ENCODE data around the gene CYB5R4.

Gene CYB5R4

DNA sequence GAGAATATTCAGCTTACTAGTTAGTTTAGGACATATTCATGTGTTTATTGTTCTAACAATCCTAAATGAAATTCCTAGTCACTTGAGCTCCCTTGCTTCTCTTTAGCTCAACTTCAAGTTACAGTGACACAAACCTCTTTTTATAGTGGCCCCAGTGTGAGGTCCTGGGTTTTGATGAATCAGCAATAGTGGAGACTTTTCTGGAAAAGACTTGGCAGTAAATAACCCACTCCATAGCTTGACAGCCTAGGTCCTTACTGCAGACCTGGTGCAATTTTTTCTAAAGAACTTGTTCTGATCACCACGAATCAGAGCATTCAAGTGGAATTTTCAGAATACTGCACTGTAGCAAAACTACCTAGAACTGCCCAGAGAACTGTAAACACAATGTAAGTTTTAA lies 13.2 kb upstream of the CYB5R4 start:
- Histone ChIP-seq H3K27me3 (ENCODE audit: control insufficient read depth, insufficient read depth, low read length) (no peaks in the 10 kb centered on the region), H3K4me3 (ENCODE audit: low read depth, low read length) (no peak overlapping the region), H3K4me1 (no peaks in the 10 kb centered on the region), H3K79me2 (no peaks in the 10 kb centered on the region), H3K9ac (no peak overlapping the region), H3K36me3 (ENCODE audit: control insufficient read depth, insufficient read depth, low read length) (no peaks in the 10 kb centered on the region), H3K4me2 (ENCODE audit: low read length) (no peak overlapping the region), H3K27ac (no peak overlapping the region), H3K9me3 (ENCODE audit: control insufficient read depth, low read length) (no peaks in the 10 kb centered on the region), H2AFZ (no peak overlapping the region)
- TF ChIP-seq, protein P1, sequence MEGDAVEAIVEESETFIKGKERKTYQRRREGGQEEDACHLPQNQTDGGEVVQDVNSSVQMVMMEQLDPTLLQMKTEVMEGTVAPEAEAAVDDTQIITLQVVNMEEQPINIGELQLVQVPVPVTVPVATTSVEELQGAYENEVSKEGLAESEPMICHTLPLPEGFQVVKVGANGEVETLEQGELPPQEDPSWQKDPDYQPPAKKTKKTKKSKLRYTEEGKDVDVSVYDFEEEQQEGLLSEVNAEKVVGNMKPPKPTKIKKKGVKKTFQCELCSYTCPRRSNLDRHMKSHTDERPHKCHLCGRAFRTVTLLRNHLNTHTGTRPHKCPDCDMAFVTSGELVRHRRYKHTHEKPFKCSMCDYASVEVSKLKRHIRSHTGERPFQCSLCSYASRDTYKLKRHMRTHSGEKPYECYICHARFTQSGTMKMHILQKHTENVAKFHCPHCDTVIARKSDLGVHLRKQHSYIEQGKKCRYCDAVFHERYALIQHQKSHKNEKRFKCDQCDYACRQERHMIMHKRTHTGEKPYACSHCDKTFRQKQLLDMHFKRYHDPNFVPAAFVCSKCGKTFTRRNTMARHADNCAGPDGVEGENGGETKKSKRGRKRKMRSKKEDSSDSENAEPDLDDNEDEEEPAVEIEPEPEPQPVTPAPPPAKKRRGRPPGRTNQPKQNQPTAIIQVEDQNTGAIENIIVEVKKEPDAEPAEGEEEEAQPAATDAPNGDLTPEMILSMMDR (IDR thresholded peaks at IDR 0.05), result no peak

DNA sequence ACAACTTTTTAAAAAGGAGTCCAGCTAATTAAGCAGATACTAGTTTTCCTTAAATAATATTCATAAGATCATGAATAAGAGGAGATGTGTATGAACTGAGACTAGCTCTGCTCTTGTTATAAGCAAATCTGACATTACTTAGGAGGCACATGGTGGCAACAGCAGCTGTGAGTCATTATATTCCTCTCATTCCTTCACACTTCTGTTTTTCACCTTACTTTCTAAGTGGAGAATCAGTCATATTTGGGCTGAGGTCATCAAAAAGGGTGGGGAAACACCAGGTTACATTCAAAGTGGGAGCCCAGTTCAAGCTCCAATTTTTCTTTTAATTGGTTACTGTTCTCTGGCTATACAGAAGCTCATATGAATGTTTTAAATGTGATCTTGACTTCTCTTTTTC lies 12.3 kb upstream of the CYB5R4 start:
- H3K79me2 ChIP-seq, result peaks cover 2% of the 10 kb centered on the region
- TF ChIP-seq, protein P1 (IDR thresholded peaks at IDR 0.05), result no peak
- no peak overlapping the region for H3K4me3 ChIP-seq (ENCODE audit: low read depth, low read length)
- no peak overlapping the region for H3K4me2 ChIP-seq (ENCODE audit: low read length)
- no peaks in the 10 kb centered on the region for H3K36me3 ChIP-seq (ENCODE audit: control insufficient read depth, insufficient read depth, low read length)
- no peak overlapping the region for H3K27ac ChIP-seq
- no peaks in the 10 kb centered on the region for H3K9me3 ChIP-seq (ENCODE audit: control insufficient read depth, low read length)
- no peak overlapping the region for H3K9ac ChIP-seq
- no peak overlapping the region for H2AFZ ChIP-seq
- no peaks in the 10 kb centered on the region for H3K4me1 ChIP-seq
- H3K27me3 ChIP-seq (ENCODE audit: control insufficient read depth, insufficient read depth, low read length), result no peaks in the 10 kb centered on the region

DNA sequence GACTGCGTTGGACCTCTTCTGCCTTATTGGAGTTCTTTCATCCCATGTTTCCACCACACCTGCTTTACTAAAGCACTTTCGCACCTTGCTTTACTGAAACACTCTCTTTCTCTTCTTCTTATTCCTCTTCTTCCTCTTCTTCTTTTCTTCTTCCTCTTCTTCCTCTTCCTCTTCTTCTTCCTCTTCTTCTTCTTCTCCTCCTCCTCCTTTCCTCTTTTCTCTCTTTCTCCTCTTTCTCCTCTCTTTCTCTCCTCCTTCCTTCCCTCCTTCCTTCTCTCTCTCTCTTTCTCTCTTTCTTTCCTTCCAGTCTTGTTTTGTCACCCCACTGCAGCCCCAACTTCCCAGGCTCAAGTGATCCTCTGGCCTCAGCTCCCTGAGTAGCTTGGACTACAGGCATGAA lies 10.4 kb upstream of the CYB5R4 start:
- Histone ChIP-seq H3K4me3 (ENCODE audit: low read depth, low read length) (no peak overlapping the region), H2AFZ (no peak overlapping the region), H3K27ac (no peak overlapping the region), H3K36me3 (ENCODE audit: control insufficient read depth, insufficient read depth, low read length) (no peaks in the 10 kb centered on the region), H3K4me1 (peaks cover 5% of the 10 kb centered on the region), H3K27me3 (ENCODE audit: control insufficient read depth, insufficient read depth, low read length) (no peaks in the 10 kb centered on the region), H3K9me3 (ENCODE audit: control insufficient read depth, low read length) (no peaks in the 10 kb centered on the region), H3K4me2 (ENCODE audit: low read length) (no peak overlapping the region), H3K9ac (no peak overlapping the region), H3K79me2 (peaks cover 2% of the 10 kb centered on the region)
- TF ChIP-seq, protein P1 (IDR thresholded peaks at IDR 0.05), result no peak

DNA sequence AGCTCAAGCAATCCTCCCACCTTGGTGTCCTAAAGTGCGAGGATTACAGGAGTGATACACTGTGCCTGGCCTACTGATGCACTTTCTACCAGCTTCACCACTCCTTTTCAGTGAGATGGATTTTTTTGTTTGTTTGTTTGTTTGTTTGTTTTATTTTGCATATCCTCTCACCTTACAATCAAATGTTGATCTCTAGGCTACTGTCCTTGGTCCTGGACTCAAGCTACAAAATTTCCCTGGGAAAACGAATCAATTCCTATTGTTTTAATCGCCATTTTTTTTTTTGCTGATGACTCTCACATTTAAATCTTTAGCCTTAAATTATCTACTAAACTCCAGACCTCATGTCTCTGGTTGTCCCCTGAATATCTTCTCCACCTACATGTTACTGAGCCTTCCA lies 9.9 kb upstream of the CYB5R4 start:
- Histone ChIP-seq H3K4me2 (ENCODE audit: low read length) (no peak overlapping the region), H3K9me3 (ENCODE audit: control insufficient read depth, low read length) (no peaks in the 10 kb centered on the region), H3K4me3 (ENCODE audit: low read depth, low read length) (no peak overlapping the region), H3K27me3 (ENCODE audit: control insufficient read depth, insufficient read depth, low read length) (no peaks in the 10 kb centered on the region), H3K36me3 (ENCODE audit: control insufficient read depth, insufficient read depth, low read length) (no peaks in the 10 kb centered on the region), H3K79me2 (peaks cover 2% of the 10 kb centered on the region), H3K4me1 (peaks cover 8% of the 10 kb centered on the region), H3K9ac (no peak overlapping the region), H3K27ac (no peak overlapping the region), H2AFZ (no peak overlapping the region)
- TF ChIP-seq, protein P1 (IDR thresholded peaks at IDR 0.05), result no peak

DNA sequence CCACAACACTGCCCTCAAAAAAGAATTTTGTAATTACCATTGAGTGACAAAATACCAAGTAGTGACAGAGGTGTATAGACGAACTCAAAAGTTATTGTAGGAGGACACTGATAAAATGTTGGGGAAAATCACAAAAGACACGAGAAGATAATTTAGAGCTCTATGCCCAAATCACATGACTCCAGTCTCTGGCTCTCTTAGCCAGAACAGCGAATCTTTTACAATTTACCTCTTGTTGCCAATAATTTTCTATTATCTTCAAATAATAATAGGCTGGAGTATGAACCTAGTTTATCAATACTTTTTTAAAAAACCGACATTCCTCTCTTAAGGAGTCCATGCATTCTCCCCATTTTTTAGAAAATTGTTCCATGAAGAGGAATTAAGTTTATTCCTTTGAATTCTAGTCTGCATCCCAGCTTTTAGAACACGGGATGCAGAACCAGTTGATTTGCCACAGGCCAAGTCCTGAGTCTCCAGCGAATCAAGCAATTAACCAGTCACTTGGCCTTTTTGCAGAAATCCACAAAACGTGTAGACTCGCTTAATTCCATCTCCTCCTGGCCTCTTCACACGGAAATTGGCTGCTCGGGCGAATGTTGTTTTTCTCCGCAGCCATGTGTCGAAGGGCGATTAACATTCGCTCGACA lies 6.8 kb upstream of the CYB5R4 start:
- TF ChIP-seq, protein P1 (IDR thresholded peaks at IDR 0.05), result no peak
- H3K9ac ChIP-seq, result peak overlapping the region; percentile 56

More for the DNA sequence above, 6.8 kb upstream of the CYB5R4 start:
- Histone ChIP-seq H3K4me3 (ENCODE audit: low read depth, low read length) (peak overlapping the region; percentile 44), H3K9me3 (ENCODE audit: control insufficient read depth, low read length) (no peaks in the 10 kb centered on the region), H3K4me1 (peaks cover 8% of the 10 kb centered on the region), H2AFZ (peak overlapping the region; percentile 96), H3K27me3 (ENCODE audit: control insufficient read depth, insufficient read depth, low read length) (no peaks in the 10 kb centered on the region), H3K27ac (peak overlapping the region; percentile 93), H3K4me2 (ENCODE audit: low read length) (peak overlapping the region; percentile 82), H3K79me2 (peaks cover 2% of the 10 kb centered on the region), H3K36me3 (ENCODE audit: control insufficient read depth, insufficient read depth, low read length) (no peaks in the 10 kb centered on the region)
